SH-SY5Y (cell line): ENCODE measurements around the gene PLAGL2.

ENCODE experiments used
- GATA2 ChIP-seq: IDR thresholded peaks from 2 replicates; pipeline ENCODE4 v1.6.1; 2011; ENCODE audit warnings: mild to moderate bottlenecking, low read depth, low read length
- GATA3 ChIP-seq: IDR thresholded peaks from 2 replicates; pipeline ENCODE4 v1.6.1; 2011; ENCODE audit warnings: low read depth, mild to moderate bottlenecking, low read length, moderate library complexity

- TF ChIP-seq GATA3 (no peak), GATA2 (no peak)
These were observed 18.8 kb upstream of the PLAGL2 start for GRCh38 chr20:32226391-32226790.
